Right lobe of liver (tissue), 4 donors: ENCODE results near the gene SGCE.

ENCODE experiments used
- POLR2A ChIP-seq: fragments of 450-650 bp; IDR thresholded peaks from one replicate; pipeline ENCODE4 v1.6.1; 2017; ENCODE audit warnings: antibody characterized with exemption, mild to moderate bottlenecking
- TF ChIP-seq, protein P1 (sequence below), 4 donors: fragments of 200-600 bp in 3 of 4; fragments of 450-650 bp in 1 of 4; IDR thresholded peaks; one replicate each; pipeline versions ENCODE4 v1.5.1 to v1.8.0; 2016 to 2022; ENCODE audit warnings: antibody characterized with exemption in 4 of 4, mild to moderate bottlenecking in 2 of 4
- donor health status: DM: no; HTN: no; CAD: no.
- donor health status: DM: no; HTN: no; CAD: no.
- donor health status: DM: no; HTN: yes; CAD: no.

DNA sequence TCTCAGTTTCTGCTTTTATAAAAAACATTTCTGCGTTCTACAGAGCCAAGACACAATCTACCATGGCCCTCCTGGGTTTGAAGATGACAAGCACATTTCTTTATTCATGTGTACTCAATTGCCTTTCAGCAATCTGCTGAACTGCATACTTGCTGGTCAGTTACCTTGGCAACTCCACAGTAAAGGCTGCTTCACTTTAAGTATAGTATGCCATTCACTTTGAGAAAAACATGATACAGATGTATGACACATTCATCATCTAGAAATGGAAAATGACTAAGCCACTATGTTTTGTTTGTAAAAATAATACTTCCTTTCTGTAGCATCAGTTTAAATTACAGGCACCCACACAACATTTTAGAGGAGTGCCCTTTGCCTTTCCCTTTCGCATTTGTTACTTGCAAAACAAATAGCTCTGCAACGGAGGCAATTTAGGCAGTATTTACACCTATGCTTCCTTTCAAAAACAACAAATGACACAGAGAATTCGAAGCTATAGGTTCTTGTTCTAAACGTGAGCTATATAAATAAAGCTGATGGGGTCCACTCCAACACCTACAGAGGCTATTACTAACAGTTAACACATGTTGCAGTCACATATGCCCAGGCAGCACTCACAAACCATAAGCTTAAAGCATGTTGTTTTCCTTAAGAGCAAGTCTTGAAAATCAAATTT, 23.5 kb downstream of the SGCE start:
- TF ChIP-seq, protein P1, sequence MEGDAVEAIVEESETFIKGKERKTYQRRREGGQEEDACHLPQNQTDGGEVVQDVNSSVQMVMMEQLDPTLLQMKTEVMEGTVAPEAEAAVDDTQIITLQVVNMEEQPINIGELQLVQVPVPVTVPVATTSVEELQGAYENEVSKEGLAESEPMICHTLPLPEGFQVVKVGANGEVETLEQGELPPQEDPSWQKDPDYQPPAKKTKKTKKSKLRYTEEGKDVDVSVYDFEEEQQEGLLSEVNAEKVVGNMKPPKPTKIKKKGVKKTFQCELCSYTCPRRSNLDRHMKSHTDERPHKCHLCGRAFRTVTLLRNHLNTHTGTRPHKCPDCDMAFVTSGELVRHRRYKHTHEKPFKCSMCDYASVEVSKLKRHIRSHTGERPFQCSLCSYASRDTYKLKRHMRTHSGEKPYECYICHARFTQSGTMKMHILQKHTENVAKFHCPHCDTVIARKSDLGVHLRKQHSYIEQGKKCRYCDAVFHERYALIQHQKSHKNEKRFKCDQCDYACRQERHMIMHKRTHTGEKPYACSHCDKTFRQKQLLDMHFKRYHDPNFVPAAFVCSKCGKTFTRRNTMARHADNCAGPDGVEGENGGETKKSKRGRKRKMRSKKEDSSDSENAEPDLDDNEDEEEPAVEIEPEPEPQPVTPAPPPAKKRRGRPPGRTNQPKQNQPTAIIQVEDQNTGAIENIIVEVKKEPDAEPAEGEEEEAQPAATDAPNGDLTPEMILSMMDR (IDR thresholded peaks at IDR 0.05), result no peak
- no peak for TF ChIP-seq POLR2A
